ENCODE data around the gene SLC25A42.
"Not testable (repeated sequence)": the region's sequence is repeated elsewhere in the genome, so short reads cannot be mapped to it uniquely, and the experiment has no call there.

The SLC25A42 gene

GRCh38 chr19:19107654-19108053 lies 43.9 kb downstream of the SLC25A42 start:
- no peak for DNase-seq

GRCh38 chr19:19109601-19110000 lies 45.8 kb downstream of the SLC25A42 start:
- DNase-seq, result no peak

DNA sequence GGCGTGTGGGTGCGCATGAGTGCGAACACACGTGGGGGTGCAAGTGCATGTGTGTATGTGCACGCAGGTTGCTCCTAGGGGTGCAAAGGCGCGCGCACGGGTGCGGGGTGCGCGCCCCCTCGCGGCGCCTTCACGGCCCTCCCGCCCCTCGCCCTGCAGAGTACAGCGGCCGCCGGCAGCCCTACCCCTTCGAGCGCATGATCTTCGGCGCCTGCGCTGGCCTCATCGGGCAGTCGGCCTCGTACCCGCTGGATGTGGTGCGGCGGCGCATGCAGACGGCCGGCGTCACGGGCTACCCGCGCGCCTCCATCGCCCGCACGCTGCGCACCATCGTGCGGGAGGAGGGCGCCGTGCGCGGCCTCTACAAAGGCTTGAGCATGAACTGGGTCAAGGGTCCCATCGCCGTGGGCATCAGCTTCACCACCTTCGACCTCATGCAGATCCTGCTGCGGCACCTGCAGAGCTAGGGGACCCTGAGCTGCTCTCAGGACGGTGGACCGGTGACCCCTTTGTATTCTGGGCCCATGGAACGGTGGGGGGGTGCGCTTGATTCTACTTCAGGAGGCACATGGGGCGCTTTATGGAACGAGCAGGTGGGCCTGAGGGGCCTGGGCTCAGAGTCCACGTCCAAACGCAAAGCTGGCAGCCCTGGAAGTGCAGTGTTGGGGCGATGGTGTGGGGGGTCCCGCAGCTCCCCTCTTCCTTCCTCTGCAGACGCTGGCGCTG lies 46.8 kb downstream of the SLC25A42 start:
- DNase-seq, result no peak

GRCh38 chr19:19111136-19111835 lies 47.5 kb downstream of the SLC25A42 start:
- no peak for DNase-seq

DNA sequence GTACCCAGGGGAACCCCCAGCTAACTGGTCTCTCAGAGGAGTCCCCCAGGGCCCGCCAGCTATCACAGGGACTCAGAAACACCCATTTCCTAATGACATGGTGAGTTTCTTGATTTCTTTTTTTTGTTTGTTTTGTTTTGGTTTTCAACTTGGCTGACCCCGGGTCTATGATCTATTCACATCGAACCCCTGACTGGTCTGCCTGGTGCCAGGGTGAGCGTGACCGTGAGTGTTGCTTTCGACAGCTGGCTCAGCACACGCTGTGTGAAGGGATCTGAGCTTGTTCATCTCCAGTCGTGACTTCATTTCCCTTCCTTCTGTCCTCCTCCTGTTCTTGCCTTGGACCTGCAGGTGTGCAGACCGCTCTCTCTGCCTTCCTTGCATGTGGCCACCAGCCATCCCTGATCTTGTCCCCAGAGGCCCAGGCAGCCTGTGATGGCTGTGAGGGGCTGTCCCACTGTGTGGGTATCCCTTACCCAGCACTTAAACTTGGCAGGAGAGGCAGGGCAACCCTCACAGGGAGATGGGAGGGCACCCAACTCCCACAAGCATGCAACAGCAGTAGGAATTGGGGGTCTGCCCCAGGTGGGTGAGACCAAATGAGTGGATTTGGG lies 48.3 kb downstream of the SLC25A42 start:
- no peak for DNase-seq

- DNase-seq, result no peak
Measured at GRCh38 chr19:19113040-19113626, 49.3 kb downstream of the SLC25A42 start.

DNA sequence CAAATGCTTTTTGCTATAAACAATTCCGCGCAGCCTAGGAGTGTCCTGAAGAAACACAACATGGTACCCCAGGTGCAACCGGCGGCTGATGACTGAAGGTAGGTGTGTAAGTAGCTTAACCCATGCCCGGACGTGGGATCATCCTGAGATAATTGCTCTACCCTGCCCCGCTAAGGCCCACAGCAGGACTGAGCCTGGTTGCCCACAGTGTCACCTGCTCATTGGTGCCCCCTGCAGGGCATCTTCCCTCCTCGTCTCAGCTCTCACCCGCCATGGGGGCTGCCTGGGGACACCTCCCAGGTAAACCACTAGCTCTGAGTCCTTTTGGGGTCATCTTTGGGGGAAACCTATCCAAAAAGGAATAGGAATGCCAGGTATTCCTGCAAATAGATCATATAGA lies 52.2 kb downstream of the SLC25A42 start:
- no peak for DNase-seq

DNA sequence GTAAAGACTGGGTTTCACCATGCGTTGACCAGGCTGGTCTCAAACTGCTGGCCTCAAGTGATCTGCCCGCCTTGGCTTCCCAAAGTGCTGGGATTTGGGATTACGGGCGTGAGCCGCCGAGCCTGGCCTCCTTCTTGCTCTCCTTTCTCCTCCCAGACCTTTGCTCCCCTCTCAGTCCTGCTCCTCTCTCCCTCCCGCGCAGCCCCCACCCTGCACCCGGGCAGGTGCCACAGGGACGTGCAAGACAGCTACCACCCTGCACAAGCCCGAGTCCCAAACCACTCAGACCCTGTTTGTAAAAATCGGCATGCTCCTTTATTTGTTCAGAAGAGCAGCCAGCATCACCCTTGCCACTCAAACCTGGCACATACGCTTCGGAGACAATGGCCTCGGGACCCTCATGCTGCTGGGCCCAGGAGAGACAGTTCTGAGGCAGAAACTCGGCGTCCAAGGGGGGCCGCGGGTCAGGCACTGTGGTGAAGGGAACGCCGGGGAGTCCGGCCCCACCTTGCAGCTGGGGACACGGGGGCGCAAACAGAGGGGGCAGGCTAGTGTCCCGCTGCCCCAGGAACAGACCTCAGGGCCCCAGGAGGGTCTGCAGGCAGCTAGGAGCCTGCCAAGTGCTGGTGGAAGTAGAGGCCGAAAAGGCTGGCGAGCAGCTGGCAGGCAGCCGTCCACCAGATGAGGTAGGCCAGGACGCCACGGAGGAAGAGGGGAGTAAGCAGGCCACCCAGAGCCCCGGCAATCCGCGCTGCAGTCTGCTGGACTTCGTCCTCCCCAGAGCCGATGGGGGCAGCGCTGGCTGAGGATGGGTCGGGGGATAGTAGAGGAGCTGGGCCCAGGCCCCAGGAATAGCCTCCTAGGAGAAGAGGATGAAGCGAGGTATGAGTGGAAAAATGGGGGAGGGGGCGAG lies 55.8 kb downstream of the SLC25A42 start:
- DNase-seq, result no peak

DNA sequence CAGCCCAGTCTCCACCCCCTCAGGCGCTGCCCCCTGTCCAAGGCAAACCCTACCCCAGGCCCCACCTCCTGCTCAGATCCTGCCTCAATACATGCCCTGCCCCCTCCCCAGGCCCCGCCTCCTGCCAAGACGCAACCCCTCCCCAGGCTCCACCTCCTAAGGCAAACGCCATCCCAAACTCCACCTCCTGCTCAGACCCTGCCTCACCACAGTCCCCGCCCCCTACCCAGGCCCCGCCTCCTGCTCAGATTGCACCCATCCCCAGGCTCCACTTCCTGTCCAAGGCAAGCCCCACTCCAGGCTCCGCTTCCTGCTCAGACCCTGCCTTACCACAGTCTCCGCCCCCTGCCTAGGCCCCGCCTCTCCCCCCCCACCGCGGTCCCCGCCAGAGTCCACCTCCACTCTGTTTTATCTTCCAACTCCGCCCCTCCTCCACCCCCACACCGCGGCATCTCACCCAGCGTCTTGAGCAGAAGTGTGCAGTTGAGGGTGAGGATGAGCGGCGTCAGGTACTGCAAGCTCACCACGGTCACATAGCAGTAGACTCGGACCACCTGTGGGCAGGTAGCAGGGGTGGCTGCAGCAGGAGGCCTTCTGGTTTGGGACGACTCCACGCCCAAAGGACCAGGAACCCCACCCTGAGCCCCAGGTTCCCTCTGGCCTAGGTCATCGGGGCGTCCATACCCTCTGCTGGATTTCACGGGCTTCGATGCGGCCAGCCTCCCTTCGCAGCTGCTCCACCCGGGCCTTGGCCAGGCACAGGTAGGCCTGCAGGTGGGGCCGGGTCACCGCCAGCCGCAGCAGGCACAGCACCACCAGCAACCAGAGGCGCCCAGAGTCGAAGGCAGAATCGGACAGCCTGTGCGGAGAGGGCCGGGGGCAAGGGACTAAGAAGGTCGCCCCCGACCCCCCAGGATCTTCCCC lies 56.8 kb downstream of the SLC25A42 start:
- no peak for DNase-seq

- DNase-seq, result no peak
Measured at GRCh38 chr19:19121371-19121770, 57.6 kb downstream of the SLC25A42 start.

- DNase-seq, result no peak
Measured at GRCh38 chr19:19122902-19123301, 59.1 kb downstream of the SLC25A42 start.

DNA sequence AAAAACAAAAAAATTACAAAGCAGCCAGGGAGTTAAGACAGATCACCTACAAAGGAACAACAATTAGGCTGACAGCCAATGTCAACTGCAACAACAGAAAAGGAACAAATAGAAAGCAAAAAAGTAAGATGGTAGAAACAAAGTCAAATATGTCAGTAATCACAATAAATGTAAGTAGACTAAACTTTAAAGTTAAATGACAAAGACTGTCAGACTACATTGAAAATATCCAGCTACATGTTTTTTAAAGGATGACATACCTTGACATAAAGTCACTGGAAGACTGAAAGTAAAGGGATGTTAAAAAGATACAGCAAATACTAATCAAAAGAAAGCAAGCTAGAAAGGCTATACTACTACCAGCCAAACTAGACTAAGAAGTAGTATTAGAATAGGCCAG lies 59.6 kb downstream of the SLC25A42 start:
- DNase-seq, result no peak

- no peak for DNase-seq
Measured at GRCh38 chr19:19126102-19126501, 62.3 kb downstream of the SLC25A42 start.

DNA sequence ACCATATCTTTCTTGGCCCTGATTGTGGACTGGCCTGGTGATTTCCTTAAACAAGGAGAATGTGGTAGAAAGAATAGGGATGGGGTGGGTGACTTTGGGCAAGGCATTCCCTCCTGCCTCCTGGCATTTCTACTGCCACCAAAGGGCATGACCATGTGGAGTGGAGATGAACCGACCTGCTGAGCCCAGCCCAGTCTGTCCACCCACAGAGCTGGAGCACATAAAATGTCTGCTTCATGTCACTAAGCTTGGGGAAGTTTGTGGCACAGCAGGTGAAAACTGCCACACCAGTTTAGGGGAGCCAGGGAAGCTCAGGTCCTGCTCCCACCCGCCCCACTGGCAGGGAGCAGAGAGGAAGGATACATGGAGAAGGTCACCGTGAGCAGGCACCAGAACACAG lies 68.2 kb downstream of the SLC25A42 start:
- no peak for DNase-seq

- no peak for DNase-seq
Measured at GRCh38 chr19:19132912-19133311, 69.1 kb downstream of the SLC25A42 start.

GRCh38 chr19:19133985-19134384 lies 70.2 kb downstream of the SLC25A42 start:
- no peak for DNase-seq

DNA sequence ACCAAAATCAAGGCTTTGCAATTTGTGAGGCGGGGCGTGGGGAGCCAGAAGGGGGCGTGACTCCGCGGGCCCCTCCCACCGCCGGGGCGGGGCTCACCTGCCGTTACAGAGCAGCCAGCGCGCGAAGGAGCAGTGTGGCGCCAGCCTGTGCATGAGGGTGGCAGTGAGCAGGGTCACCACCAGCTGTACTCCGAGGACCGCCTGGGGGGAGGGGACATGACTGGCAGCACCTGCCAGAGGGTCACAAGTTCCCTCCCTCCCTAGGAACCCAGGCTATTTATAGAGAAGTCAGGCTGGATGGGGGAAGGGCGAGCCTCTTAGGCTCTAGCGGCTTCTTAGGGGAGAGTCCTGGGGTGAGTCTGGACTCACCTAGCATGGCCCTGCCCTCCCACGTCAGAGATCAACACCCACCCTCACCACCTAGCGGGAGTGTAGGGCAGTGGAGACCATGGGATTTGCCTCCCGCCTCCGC lies 70.9 kb downstream of the SLC25A42 start:
- DNase-seq, result no peak

GRCh38 chr19:19135713-19136112 lies 71.9 kb downstream of the SLC25A42 start:
- not testable (repeated sequence) for DNase-seq

DNA sequence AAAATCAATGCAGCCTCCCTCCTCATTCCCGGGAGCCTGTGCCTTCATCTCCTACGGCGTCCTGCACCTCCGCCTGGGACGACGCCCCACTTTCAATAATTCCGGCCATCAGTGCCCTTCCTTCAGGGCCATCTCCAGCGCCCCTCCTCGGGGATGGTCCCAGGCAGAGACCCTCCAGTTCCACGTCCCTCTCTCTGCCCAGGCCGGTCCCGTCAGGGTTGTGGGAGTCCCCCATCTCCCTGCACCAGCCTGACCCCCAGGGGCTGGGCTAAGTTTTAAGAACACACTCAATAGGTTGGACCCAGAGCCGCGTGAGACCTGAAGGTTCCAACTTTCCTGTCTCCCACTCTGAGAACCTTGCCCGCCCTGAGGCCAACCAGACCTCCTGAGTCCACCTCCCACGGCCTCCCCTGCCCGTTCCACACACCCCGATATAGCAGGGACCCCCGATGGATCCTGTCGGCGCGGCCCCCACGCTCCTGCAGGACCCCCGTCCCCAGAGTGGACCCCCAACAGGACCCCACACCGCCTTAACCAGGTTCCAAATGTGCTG lies 73.8 kb downstream of the SLC25A42 start:
- DNase-seq, result no peak

DNA sequence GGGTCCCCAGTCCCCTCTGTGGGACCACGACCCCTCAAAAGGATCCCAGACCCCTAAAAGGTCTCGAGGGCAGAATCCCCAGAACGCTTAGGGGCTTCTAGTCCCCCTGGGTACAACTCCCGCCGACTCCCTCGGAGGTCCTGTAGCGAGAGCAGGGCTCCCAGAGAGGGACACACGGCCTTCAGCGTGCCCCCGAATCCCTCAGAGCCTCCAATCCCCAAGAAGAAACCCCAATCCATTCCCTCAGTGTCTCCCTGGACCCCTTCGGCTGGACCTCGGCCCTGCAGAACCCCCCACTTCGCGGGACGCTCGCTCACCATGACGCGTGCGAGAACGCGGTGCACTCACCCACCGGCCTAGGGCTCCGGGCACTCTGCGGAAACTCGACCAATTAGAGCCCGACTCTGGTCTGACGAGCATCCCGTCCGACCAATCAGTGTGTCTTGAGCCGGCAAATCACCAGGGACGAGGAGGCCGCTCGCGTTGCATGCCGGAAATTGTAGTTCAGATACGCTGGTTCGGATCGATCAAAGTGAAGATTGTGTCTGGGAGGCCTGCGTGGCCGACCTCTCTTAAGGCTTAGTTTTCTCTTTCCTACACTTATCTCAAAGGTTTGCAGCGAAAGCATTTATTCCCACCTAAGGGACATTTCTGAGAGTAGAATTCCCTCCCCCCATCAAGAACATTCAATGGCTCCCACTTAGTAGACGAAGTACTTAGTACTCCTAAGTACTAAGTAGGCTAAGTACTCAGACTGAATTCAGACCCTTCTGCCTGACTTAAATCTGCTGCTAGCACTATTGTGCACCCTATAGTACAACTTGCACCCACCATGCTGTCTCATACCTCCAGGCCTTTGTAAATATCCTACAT lies 74.6 kb downstream of the SLC25A42 start, which contains the start of gene TMEM161A:
TMEM161A (minus strand) TSS at position 370 of the 873 bp plus-strand sequence; CDS start at position 320, 50 bp downstream.
- DNase-seq, result peak; percentile 52 to 96

All from cerebellar nuclear complex (tissue), 1 donor.